ENCODE data around the gene ZNF462.

Gene ZNF462

GRCh38 chr9:106956971-106957370 lies 94.0 kb downstream of the ZNF462 start:
- peaks cover 14% of the 10 kb centered on the region for H3K36me3 ChIP-seq (ENCODE audit: insufficient read depth, low read length)
- peaks cover 21% of the 10 kb centered on the region for H3K4me1 ChIP-seq (ENCODE audit: insufficient read depth, low read length)
- no peak overlapping the region for H3K4me3 ChIP-seq (ENCODE audit: low read depth in 1 of 2, low read length in 2 of 2)
- H3K27ac ChIP-seq (ENCODE audit: low read depth, low read length) = no peak overlapping the region
- no peak overlapping the region for H3K9ac ChIP-seq (ENCODE audit: low read length)
- H3K9me3 ChIP-seq (ENCODE audit: low read length) = no peaks in the 10 kb centered on the region
- H3K27me3 ChIP-seq (ENCODE audit: control insufficient read depth in 1 of 2, insufficient read depth in 2 of 2, low read length in 2 of 2) = no peaks in the 10 kb centered on the region

- H3K4me1 ChIP-seq (ENCODE audit: insufficient read depth, low read length) = peaks cover 27% of the 10 kb centered on the region
- peaks cover 14% of the 10 kb centered on the region for H3K36me3 ChIP-seq (ENCODE audit: insufficient read depth, low read length)
- H3K9me3 ChIP-seq (ENCODE audit: low read length) = no peaks in the 10 kb centered on the region
- no peak overlapping the region for H3K9ac ChIP-seq (ENCODE audit: low read length)
- no peaks in the 10 kb centered on the region for H3K27me3 ChIP-seq (ENCODE audit: control insufficient read depth in 1 of 2, insufficient read depth in 2 of 2, low read length in 2 of 2)
- H3K27ac ChIP-seq (ENCODE audit: low read depth, low read length) = no peak overlapping the region
- H3K4me3 ChIP-seq (ENCODE audit: low read depth in 1 of 2, low read length in 2 of 2) = no peak overlapping the region
Observed at GRCh38 chr9:106958955-106959657, 96.1 kb downstream of the ZNF462 start.

- Histone ChIP-seq H3K9me3 (ENCODE audit: low read length) (no peaks in the 10 kb centered on the region), H3K4me3 (ENCODE audit: low read depth in 1 of 2, low read length in 2 of 2) (no peak overlapping the region), H3K9ac (ENCODE audit: low read length) (no peak overlapping the region), H3K27me3 (ENCODE audit: control insufficient read depth in 1 of 2, insufficient read depth in 2 of 2, low read length in 2 of 2) (no peaks in the 10 kb centered on the region), H3K27ac (ENCODE audit: low read depth, low read length) (no peak overlapping the region), H3K36me3 (ENCODE audit: insufficient read depth, low read length) (peaks cover 14% of the 10 kb centered on the region), H3K4me1 (ENCODE audit: insufficient read depth, low read length) (peaks cover 29% of the 10 kb centered on the region)
Observed at GRCh38 chr9:106960258-106960657, 97.3 kb downstream of the ZNF462 start.

GRCh38 chr9:106961623-106962022 lies 98.7 kb downstream of the ZNF462 start:
- H3K27ac ChIP-seq (ENCODE audit: low read depth, low read length) = no peak overlapping the region
- H3K36me3 ChIP-seq (ENCODE audit: insufficient read depth, low read length) = peaks cover 14% of the 10 kb centered on the region
- H3K4me3 ChIP-seq (ENCODE audit: low read depth in 1 of 2, low read length in 2 of 2) = no peak overlapping the region
- H3K4me1 ChIP-seq (ENCODE audit: insufficient read depth, low read length) = peaks cover 29% of the 10 kb centered on the region
- H3K9me3 ChIP-seq (ENCODE audit: low read length) = no peaks in the 10 kb centered on the region
- no peak overlapping the region for H3K9ac ChIP-seq (ENCODE audit: low read length)
- no peaks in the 10 kb centered on the region for H3K27me3 ChIP-seq (ENCODE audit: control insufficient read depth in 1 of 2, insufficient read depth in 2 of 2, low read length in 2 of 2)

- Histone ChIP-seq H3K9me3 (ENCODE audit: low read length) (no peaks in the 10 kb centered on the region), H3K27ac (ENCODE audit: low read depth, low read length) (no peak overlapping the region), H3K27me3 (ENCODE audit: control insufficient read depth in 1 of 2, insufficient read depth in 2 of 2, low read length in 2 of 2) (no peaks in the 10 kb centered on the region), H3K9ac (ENCODE audit: low read length) (no peak overlapping the region), H3K4me3 (ENCODE audit: low read depth in 1 of 2, low read length in 2 of 2) (no peak overlapping the region), H3K36me3 (ENCODE audit: insufficient read depth, low read length) (peaks cover 14% of the 10 kb centered on the region), H3K4me1 (ENCODE audit: insufficient read depth, low read length) (peaks cover 29% of the 10 kb centered on the region)
Observed at GRCh38 chr9:106962122-106962521, 99.2 kb downstream of the ZNF462 start.

GRCh38 chr9:106962615-106963363 lies 99.8 kb downstream of the ZNF462 start:
- Histone ChIP-seq H3K27ac (ENCODE audit: low read depth, low read length) (no peak overlapping the region), H3K27me3 (ENCODE audit: control insufficient read depth in 1 of 2, insufficient read depth in 2 of 2, low read length in 2 of 2) (no peaks in the 10 kb centered on the region), H3K4me1 (ENCODE audit: insufficient read depth, low read length) (peaks cover 29% of the 10 kb centered on the region)

GRCh38 chr9:106963684-106964083 lies 100.7 kb downstream of the ZNF462 start:
- no peak overlapping the region for H3K9ac ChIP-seq (ENCODE audit: low read length)
- no peaks in the 10 kb centered on the region for H3K9me3 ChIP-seq (ENCODE audit: low read length)
- no peak overlapping the region for H3K4me3 ChIP-seq (ENCODE audit: low read depth in 1 of 2, low read length in 2 of 2)
- peaks cover 24% of the 10 kb centered on the region for H3K4me1 ChIP-seq (ENCODE audit: insufficient read depth, low read length)
- no peaks in the 10 kb centered on the region for H3K27me3 ChIP-seq (ENCODE audit: control insufficient read depth in 1 of 2, insufficient read depth in 2 of 2, low read length in 2 of 2)
- H3K27ac ChIP-seq (ENCODE audit: low read depth, low read length) = no peak overlapping the region
- peaks cover 5% of the 10 kb centered on the region for H3K36me3 ChIP-seq (ENCODE audit: insufficient read depth, low read length)

More at GRCh38 chr9:106962615-106963363, 99.8 kb downstream of the ZNF462 start:
- no peak overlapping the region for H3K4me3 ChIP-seq (ENCODE audit: low read depth in 1 of 2, low read length in 2 of 2)
- no peak overlapping the region for H3K9ac ChIP-seq (ENCODE audit: low read length)
- H3K36me3 ChIP-seq (ENCODE audit: insufficient read depth, low read length) = peaks cover 13% of the 10 kb centered on the region
- no peaks in the 10 kb centered on the region for H3K9me3 ChIP-seq (ENCODE audit: low read length)

- Histone ChIP-seq H3K36me3 (ENCODE audit: insufficient read depth, low read length) (no peaks in the 10 kb centered on the region), H3K27ac (ENCODE audit: low read depth, low read length) (no peak overlapping the region), H3K4me3 (ENCODE audit: low read depth in 1 of 2, low read length in 2 of 2) (no peak overlapping the region), H3K4me1 (ENCODE audit: insufficient read depth, low read length) (peaks cover 24% of the 10 kb centered on the region), H3K9ac (ENCODE audit: low read length) (no peak overlapping the region), H3K27me3 (ENCODE audit: control insufficient read depth in 1 of 2, insufficient read depth in 2 of 2, low read length in 2 of 2) (no peaks in the 10 kb centered on the region), H3K9me3 (ENCODE audit: low read length) (no peaks in the 10 kb centered on the region)
Observed at GRCh38 chr9:106964329-106964728, 101.4 kb downstream of the ZNF462 start.

GRCh38 chr9:106964822-106965525 lies 102.0 kb downstream of the ZNF462 start:
- peaks cover 23% of the 10 kb centered on the region for H3K4me1 ChIP-seq (ENCODE audit: insufficient read depth, low read length)
- H3K9ac ChIP-seq (ENCODE audit: low read length) = no peak overlapping the region
- no peaks in the 10 kb centered on the region for H3K36me3 ChIP-seq (ENCODE audit: insufficient read depth, low read length)
- H3K9me3 ChIP-seq (ENCODE audit: low read length) = no peaks in the 10 kb centered on the region
- no peaks in the 10 kb centered on the region for H3K27me3 ChIP-seq (ENCODE audit: control insufficient read depth in 1 of 2, insufficient read depth in 2 of 2, low read length in 2 of 2)
- no peak overlapping the region for H3K27ac ChIP-seq (ENCODE audit: low read depth, low read length)
- no peak overlapping the region for H3K4me3 ChIP-seq (ENCODE audit: low read depth in 1 of 2, low read length in 2 of 2)

- Histone ChIP-seq H3K9ac (ENCODE audit: low read length) (no peak overlapping the region), H3K27ac (ENCODE audit: low read depth, low read length) (no peak overlapping the region), H3K36me3 (ENCODE audit: insufficient read depth, low read length) (no peaks in the 10 kb centered on the region), H3K27me3 (ENCODE audit: control insufficient read depth in 1 of 2, insufficient read depth in 2 of 2, low read length in 2 of 2) (no peaks in the 10 kb centered on the region), H3K4me1 (ENCODE audit: insufficient read depth, low read length) (peaks cover 23% of the 10 kb centered on the region), H3K9me3 (ENCODE audit: low read length) (no peaks in the 10 kb centered on the region), H3K4me3 (ENCODE audit: low read depth in 1 of 2, low read length in 2 of 2) (no peak overlapping the region)
Observed at GRCh38 chr9:106966481-106966880, 103.5 kb downstream of the ZNF462 start.

- no peak overlapping the region for H3K4me3 ChIP-seq (ENCODE audit: low read depth in 1 of 2, low read length in 2 of 2)
- no peaks in the 10 kb centered on the region for H3K9me3 ChIP-seq (ENCODE audit: low read length)
- H3K9ac ChIP-seq (ENCODE audit: low read length) = no peak overlapping the region
- H3K27me3 ChIP-seq (ENCODE audit: control insufficient read depth in 1 of 2, insufficient read depth in 2 of 2, low read length in 2 of 2) = no peaks in the 10 kb centered on the region
- peaks cover 15% of the 10 kb centered on the region for H3K4me1 ChIP-seq (ENCODE audit: insufficient read depth, low read length)
- no peak overlapping the region for H3K27ac ChIP-seq (ENCODE audit: low read depth, low read length)
- peaks cover 26% of the 10 kb centered on the region for H3K36me3 ChIP-seq (ENCODE audit: insufficient read depth, low read length)
Observed at GRCh38 chr9:106969696-106970095, 106.7 kb downstream of the ZNF462 start.

Data from muscle layer of colon (tissue), 2 donors.